HFFc6 (cell line): Measurements from ENCODE around the gene PTGES. TPM values are rescaled to one million over a fixed set of nuclear protein-coding genes. Genes with fewer than 3 reads are reported as not detected.

Source experiments
- DNase-seq: peaks from one replicate; pipeline ENCODE4 v3.0.0-alpha.2; 2018
- H3K27ac Mint-ChIP-seq: 2 replicates; pipeline ENCODE4 v1.8.0; 2020; ENCODE audit warnings: mild to moderate bottlenecking, mixed read lengths
- H3K27me3 Mint-ChIP-seq: 2 replicates; pipeline ENCODE4 v1.8.0; 2021; ENCODE audit warnings: mild to moderate bottlenecking, moderate library complexity, mixed read lengths; ENCODE audit not compliant: insufficient read depth
- H3K36me3 Mint-ChIP-seq: 2 replicates; pipeline ENCODE4 v1.8.0; 2021; ENCODE audit warnings: low read depth, mixed read lengths
- H3K4me1 Mint-ChIP-seq: 2 replicates; pipeline ENCODE4 v1.8.0; 2020; ENCODE audit warnings: low read depth, mixed read lengths
- H3K4me3 Mint-ChIP-seq: 2 replicates; pipeline ENCODE4 v1.8.0; 2020; ENCODE audit warnings: mild to moderate bottlenecking, moderate library complexity, mixed read lengths
- H3K9me3 Mint-ChIP-seq: 2 replicates; pipeline ENCODE4 v1.8.0; 2020; ENCODE audit warnings: mild to moderate bottlenecking, mixed read lengths
- CTCF ChIP-seq: fragments of 200-600 bp; sonication (generic); IDR thresholded peaks from 2 replicates; pipeline ENCODE4 v1.5.0; 2021; ENCODE audit warnings: antibody characterized with exemption, mild to moderate bottlenecking
- total RNA-seq, 6 experiments: library from RNA; stranded (reverse); fragmentation: NEBNext Ultra II Directional; extraction: Animal tissue kit (Norgen Biotek cat#: 25700); gene quantifications; 2 replicates in 1 of 6; 3 replicates in 5 of 6; pipeline ENCODE4 v1.2.3, GENCODE V29; 2021

PTGES gene
- total RNA-seq, 6 experiments from 2014 or later: 11.3 to 29.6 (median 26.0) TPM

- no peak for TF ChIP-seq CTCF
- Mint-ChIP-seq H3K27me3 (peaks cover 1% of the 10 kb centered on the region; the same call in 1 of the 2 replicates), H3K27ac (no peak overlapping the region), H3K4me1 (peaks cover 40% of the 10 kb centered on the region), H3K9me3 (no peaks in the 10 kb centered on the region), H3K4me3 (no peak overlapping the region), H3K36me3 (no peaks in the 10 kb centered on the region)
- DNase-seq: no peak
These were observed 22.6 kb upstream of the PTGES start for GRCh38 chr9:129775448-129775798.

GRCh38 chr9:129774791-129775447 lies 22.1 kb upstream of the PTGES start:
- peaks cover 1% of the 10 kb centered on the region; the same call in 1 of the 2 replicates for H3K27me3 Mint-ChIP-seq
- no peak for DNase-seq
- H3K36me3 Mint-ChIP-seq: no peaks in the 10 kb centered on the region
- TF ChIP-seq CTCF: no peak
- H3K4me3 Mint-ChIP-seq: no peak overlapping the region
- H3K9me3 Mint-ChIP-seq: no peaks in the 10 kb centered on the region
- no peak overlapping the region for H3K27ac Mint-ChIP-seq
- H3K4me1 Mint-ChIP-seq: peaks cover 40% of the 10 kb centered on the region

- Mint-ChIP-seq H3K27me3 (peaks cover 5% of the 10 kb centered on the region; the same call in 1 of the 2 replicates), H3K9me3 (no peaks in the 10 kb centered on the region), H3K36me3 (no peaks in the 10 kb centered on the region), H3K4me1 (peaks cover 40% of the 10 kb centered on the region), H3K27ac (peak overlapping the region; percentile 52), H3K4me3 (peak overlapping the region; percentile 14; the same call in 1 of the 2 replicates)
- DNase-seq: peak; percentile 85
- no peak for TF ChIP-seq CTCF
These were observed 20.6 kb upstream of the PTGES start for GRCh38 chr9:129773262-129774048.

- peaks cover 7% of the 10 kb centered on the region for H3K27me3 Mint-ChIP-seq
- H3K36me3 Mint-ChIP-seq: no peaks in the 10 kb centered on the region
- H3K9me3 Mint-ChIP-seq: no peaks in the 10 kb centered on the region
- peaks cover 20% of the 10 kb centered on the region for H3K4me1 Mint-ChIP-seq
- TF ChIP-seq CTCF: no peak
- no peak overlapping the region for H3K4me3 Mint-ChIP-seq
- H3K27ac Mint-ChIP-seq: no peak overlapping the region
- no peak for DNase-seq
These were observed 17.9 kb upstream of the PTGES start for GRCh38 chr9:129770741-129771140.

- Mint-ChIP-seq H3K9me3 (no peaks in the 10 kb centered on the region), H3K4me1 (peaks cover 15% of the 10 kb centered on the region), H3K4me3 (no peak overlapping the region), H3K27me3 (peaks cover 6% of the 10 kb centered on the region), H3K27ac (no peak overlapping the region), H3K36me3 (no peaks in the 10 kb centered on the region)
- no peak for DNase-seq
- TF ChIP-seq CTCF: no peak
These were observed 16.8 kb upstream of the PTGES start for GRCh38 chr9:129769669-129770068.
